Tibial nerve (tissue), 3 donors: ENCODE measurements around the gene SMAD5.

Experiments used
- CTCF ChIP-seq, 5 experiments: fragments of 200-600 bp in 3 of 5; fragments of 450-650 bp in 2 of 5; sonication (generic) in 3 of 5; IDR thresholded peaks; one replicate each; pipeline ENCODE4 v1.5.1; 2016 to 2019; ENCODE audit warnings: antibody characterized with exemption in 5 of 5, mild to moderate bottlenecking in 3 of 5, moderate library complexity in 2 of 5
- POLR2A ChIP-seq, 2 donors: fragments of 450-650 bp; IDR thresholded peaks; one replicate each; pipeline ENCODE4 v1.6.1; 2017; ENCODE audit warnings: antibody characterized with exemption in 2 of 2, mild to moderate bottlenecking in 2 of 2, moderate library complexity in 2 of 2

GRCh38 chr5:136108180-136108611 lies 24.4 kb upstream of the SMAD5 start:
- TF ChIP-seq CTCF (IDR thresholded peaks at IDR 0.05) (no peak), POLR2A (IDR thresholded peaks at IDR 0.05) (no peak)
